Right lobe of liver (tissue), 4 donors: Measurements from ENCODE around the gene NBL1.

Source experiments
- CTCF ChIP-seq, 4 donors: fragments of 200-600 bp in 3 of 4; fragments of 450-650 bp in 1 of 4; IDR thresholded peaks; one replicate each; pipeline versions ENCODE4 v1.5.1 to v1.8.0; 2016 to 2022; ENCODE audit warnings: antibody characterized with exemption in 4 of 4, mild to moderate bottlenecking in 2 of 4
- POLR2A ChIP-seq: fragments of 450-650 bp; IDR thresholded peaks from one replicate; pipeline ENCODE4 v1.6.1; 2017; ENCODE audit warnings: antibody characterized with exemption, mild to moderate bottlenecking
- donor health status: DM: no; HTN: no; CAD: no.
- donor health status: DM: no; HTN: no; CAD: no.
- donor health status: DM: no; HTN: yes; CAD: no.

GRCh38 chr1:19612530-19612929, 31.6 kb upstream of the NBL1 start:
- no peak for TF ChIP-seq POLR2A
- no peak for TF ChIP-seq CTCF (IDR thresholded peaks at IDR 0.05)
